Spleen (tissue), 11 donors: Measurements from ENCODE around the gene PRCD. TPM values are rescaled to one million over a fixed set of nuclear protein-coding genes. Genes with fewer than 3 reads are reported as not detected.
"Not testable (repeated sequence)": the region's sequence is repeated elsewhere in the genome, so short reads cannot be mapped to it uniquely, and the experiment has no call there.

Experiments used
- DNase-seq: peaks from one replicate; pipeline ENCODE4 v3.0.0-alpha.2; 2020
- H3K27ac ChIP-seq, 8 donors: fragments of 200-600 bp; sonication (generic) in 7 of 8; 1 replicate in 4 of 8; 2 replicates in 4 of 8; pipeline versions ENCODE4 v1.5.0 to v1.8.0; 2016 to 2021; ENCODE audit warnings: inconsistent platforms in 4 of 8, mild to moderate bottlenecking in 4 of 8, moderate library complexity in 1 of 8
- H3K27me3 ChIP-seq, 7 donors: fragments of 200-600 bp; sonication (generic) in 6 of 7; replicated peaks in 1 of 7; 1 replicate in 4 of 7; 2 replicates in 3 of 7; pipeline versions ENCODE4 v1.5.0 to v1.8.0; 2016 to 2021; ENCODE audit warnings: inconsistent platforms in 3 of 7, mild to moderate bottlenecking in 1 of 7
- H3K36me3 ChIP-seq, 6 donors: fragments of 200-600 bp; sonication (generic) in 5 of 6; 1 replicate in 4 of 6; 2 replicates in 2 of 6; pipeline versions ENCODE4 v1.5.0 to v1.8.0; 2016 to 2021; ENCODE audit warnings: inconsistent platforms in 2 of 6
- H3K4me1 ChIP-seq, 6 donors: fragments of 200-600 bp; sonication (generic) in 5 of 6; 1 replicate in 3 of 6; 2 replicates in 3 of 6; pipeline versions ENCODE4 v1.5.0 to v1.8.0; 2016 to 2021; ENCODE audit warnings: inconsistent platforms in 3 of 6
- H3K4me3 ChIP-seq, 8 donors: fragments of 200-600 bp; sonication (generic) in 7 of 8; 1 replicate in 4 of 8; 2 replicates in 4 of 8; pipeline versions ENCODE4 v1.5.0 to v1.8.0; 2016 to 2021; ENCODE audit warnings: inconsistent platforms in 4 of 8, mild to moderate bottlenecking in 4 of 8, moderate library complexity in 2 of 8
- H3K9me3 ChIP-seq, 8 donors: fragments of 200-600 bp; sonication (generic) in 7 of 8; 1 replicate in 4 of 8; 2 replicates in 4 of 8; pipeline versions ENCODE4 v1.5.0 to v1.8.0; 2016 to 2021; ENCODE audit warnings: inconsistent platforms in 4 of 8
- CTCF ChIP-seq, 11 experiments: fragments of 200-600 bp in 7 of 11; fragments of 450-650 bp in 4 of 11; sonication (generic) in 4 of 11; IDR thresholded peaks in 8 of 11; conservative IDR thresholded peaks in 3 of 11; 1 replicate in 7 of 11; 2 replicates in 4 of 11; pipeline versions ENCODE4 v1.4.0 to v1.8.0; 2016 to 2021; ENCODE audit warnings: antibody characterized with exemption in 11 of 11, inconsistent platforms in 4 of 11, mild to moderate bottlenecking in 1 of 11
- POLR2A ChIP-seq, 3 donors: fragments of 450-650 bp; IDR thresholded peaks; one replicate each; pipeline ENCODE4 v1.5.1; 2017; ENCODE audit warnings: antibody characterized with exemption in 3 of 3, mild to moderate bottlenecking in 1 of 3
- POLR2AphosphoS5 ChIP-seq, 3 donors: sonication (generic); formaldehyde crosslinking; IDR thresholded peaks; one replicate each; pipeline ENCODE4 v1.5.1; 2017; ENCODE audit warnings: antibody characterized with exemption in 3 of 3
- WGBS, 5 donors: extraction: QIAGEN DNeasy Blood & Tissue Kit in 3 of 5; methylation state at CpG; one replicate each; pipeline versions ENCODE4 v1.1.5 to v1.1.7; 2013 to 2018; 5-methylcytosine and 5-hydroxymethylcytosine counted together
- intact Hi-C: fragments of 100-400 bp; cut with DNase I; formaldehyde crosslinking; loops from one replicate; pipeline ENCODE4 v1.15.0; 2023; ENCODE audit warnings: low total_unique reads
- polyA plus RNA-seq, 3 donors: library from polyadenylated mRNA; stranded (reverse); fragments of 200-250 nt; gene quantifications; one replicate each; pipeline ENCODE4 v1.2.1, GENCODE V29; 2013
- total RNA-seq, 7 donors: library from RNA; depleted of rRNA in 3 of 7; stranded (reverse); fragments of >200 nt in 3 of 7; fragmentation: NEBNext Ultra II Directional in 4 of 7; extraction: Animal tissue kit (Norgen Biotek cat#: 25700) in 4 of 7; gene quantifications; one replicate each; pipeline versions ENCODE4 v1.1.0 to v1.2.1, GENCODE V29; 2016 to 2021
- donor health status: healthy with polysubstance abuse.
- donor health status: DM: no; HTN: no; CAD: no; lungs with moderate emphysema.
- donor health status: DM: no; HTN: no; CAD: no.
- donor health status: Bipolar disorder and iron deficiency.
- donor health status: healthy.
- donor health status: DM: no; HTN: no; CAD: no.
- donor health status: DM: yes; HTN: yes; CAD: no.

PRCD gene
- total and polyA plus RNA-seq, 10 donors = 3.5 to 54.1 (median 11.8) TPM

- H3K4me1 ChIP-seq = peaks cover 29 to 75% (median 52%) of the 10 kb centered on the region in 6 donors
- intact Hi-C loops = no loop called here
- peaks cover 0 to 11% (median 0%) of the 10 kb centered on the region in 7 donors for H3K27me3 ChIP-seq
- 63 to 79% (median 77%) methylated on average over 12 to 23 of the region's 23 CpGs for WGBS, 5 donors
- H3K36me3 ChIP-seq = no peaks in the 10 kb centered on the region
- no peak for TF ChIP-seq POLR2A (IDR thresholded peaks at IDR 0.05)
- peak in 2 of 3 donors; percentile 5 to 13 for TF ChIP-seq POLR2AphosphoS5 (IDR thresholded peaks at IDR 0.05)
- no peaks in the 10 kb centered on the region for H3K9me3 ChIP-seq
- no peak overlapping the region for H3K4me3 ChIP-seq
- peak overlapping the region; percentile 80 to 99 (median 92) for H3K27ac ChIP-seq
- DNase-seq = no peak
Observed at GRCh38 chr17:76530095-76530723, 9.6 kb upstream of the PRCD start.

- Histone ChIP-seq H3K36me3 (no peaks in the 10 kb centered on the region), H3K4me3 (no peak overlapping the region), H3K27ac (peak overlapping the region; percentile 35 to 99 (median 92)), H3K27me3 (peaks cover 0 to 13% (median 0%) of the 10 kb centered on the region in 7 donors), H3K9me3 (no peaks in the 10 kb centered on the region), H3K4me1 (peaks cover 28 to 77% (median 52%) of the 10 kb centered on the region in 6 donors)
- 76 to 83% (median 80%) methylated on average over 16 to 32 of the region's 32 CpGs for WGBS, 5 donors
- intact Hi-C loops = no loop called here
- TF ChIP-seq POLR2AphosphoS5 (IDR thresholded peaks at IDR 0.05) (peak in 2 of 3 donors; percentile 12 to 29), CTCF (IDR thresholded peaks at IDR 0.05 in 8 of 11, conservative IDR thresholded peaks at IDR 0.05 in 3 of 11) (no peak)
- no peak for DNase-seq
Observed at GRCh38 chr17:76530811-76531485, 8.9 kb upstream of the PRCD start.

- Histone ChIP-seq H3K9me3 (no peaks in the 10 kb centered on the region), H3K27me3 (peaks cover 0 to 19% (median 0%) of the 10 kb centered on the region in 7 donors), H3K4me1 (peaks cover 28 to 80% (median 55%) of the 10 kb centered on the region in 6 donors), H3K27ac (peak overlapping the region in 7 of 8 donors; percentile 86 to 99 (median 92)), H3K36me3 (no peaks in the 10 kb centered on the region), H3K4me3 (no peak overlapping the region)
- intact Hi-C loops = no loop called here
- TF ChIP-seq POLR2AphosphoS5 (IDR thresholded peaks at IDR 0.05) (no peak), CTCF (IDR thresholded peaks at IDR 0.05 in 8 of 11, conservative IDR thresholded peaks at IDR 0.05 in 3 of 11) (no peak), POLR2A (IDR thresholded peaks at IDR 0.05) (no peak)
- DNase-seq = no peak
- 80 to 85% (median 82%) methylated on average over 16 to 18 of the region's 18 CpGs for WGBS, 5 donors
Observed at GRCh38 chr17:76531486-76532038, 8.3 kb upstream of the PRCD start.

GRCh38 chr17:76532072-76532651 is 7.7 kb upstream of the PRCD start:
- peaks cover 28 to 80% (median 56%) of the 10 kb centered on the region in 6 donors for H3K4me1 ChIP-seq
- peaks cover 0 to 25% (median 6%) of the 10 kb centered on the region in 7 donors for H3K27me3 ChIP-seq
- intact Hi-C loops = no loop called here
- no peaks in the 10 kb centered on the region for H3K36me3 ChIP-seq
- no peak for DNase-seq
- no peaks in the 10 kb centered on the region for H3K9me3 ChIP-seq
- peak overlapping the region in 7 of 8 donors; percentile 86 to 99 (median 92) for H3K27ac ChIP-seq
- H3K4me3 ChIP-seq = no peak overlapping the region
- WGBS, 5 donors = 79 to 88% (median 84%) methylated on average over 8 of the region's 8 CpGs
- TF ChIP-seq POLR2AphosphoS5 (IDR thresholded peaks at IDR 0.05) = no peak
- no peak for TF ChIP-seq CTCF (IDR thresholded peaks at IDR 0.05 in 8 of 11, conservative IDR thresholded peaks at IDR 0.05 in 3 of 11)
- no peak for TF ChIP-seq POLR2A (IDR thresholded peaks at IDR 0.05)

GRCh38 chr17:76533640-76534359 is 6.0 kb upstream of the PRCD start:
- H3K27ac ChIP-seq, H3K36me3 ChIP-seq, H3K9me3 ChIP-seq, intact Hi-C loops, DNase-seq, H3K4me3 ChIP-seq: not testable (repeated sequence)
- peaks cover 0 to 30% (median 20%) of the 10 kb centered on the region in 7 donors for H3K27me3 ChIP-seq
- H3K4me1 ChIP-seq = peaks cover 18 to 79% (median 53%) of the 10 kb centered on the region in 6 donors
- WGBS, 5 donors = 92 to 96% (median 94%) methylated on average over 9 of the region's 9 CpGs
